ENCODE results near the gene CATSPERE. TPM values are rescaled to one million over a fixed set of nuclear protein-coding genes. Genes with fewer than 3 reads are reported as not detected.

CATSPERE gene, protein sequence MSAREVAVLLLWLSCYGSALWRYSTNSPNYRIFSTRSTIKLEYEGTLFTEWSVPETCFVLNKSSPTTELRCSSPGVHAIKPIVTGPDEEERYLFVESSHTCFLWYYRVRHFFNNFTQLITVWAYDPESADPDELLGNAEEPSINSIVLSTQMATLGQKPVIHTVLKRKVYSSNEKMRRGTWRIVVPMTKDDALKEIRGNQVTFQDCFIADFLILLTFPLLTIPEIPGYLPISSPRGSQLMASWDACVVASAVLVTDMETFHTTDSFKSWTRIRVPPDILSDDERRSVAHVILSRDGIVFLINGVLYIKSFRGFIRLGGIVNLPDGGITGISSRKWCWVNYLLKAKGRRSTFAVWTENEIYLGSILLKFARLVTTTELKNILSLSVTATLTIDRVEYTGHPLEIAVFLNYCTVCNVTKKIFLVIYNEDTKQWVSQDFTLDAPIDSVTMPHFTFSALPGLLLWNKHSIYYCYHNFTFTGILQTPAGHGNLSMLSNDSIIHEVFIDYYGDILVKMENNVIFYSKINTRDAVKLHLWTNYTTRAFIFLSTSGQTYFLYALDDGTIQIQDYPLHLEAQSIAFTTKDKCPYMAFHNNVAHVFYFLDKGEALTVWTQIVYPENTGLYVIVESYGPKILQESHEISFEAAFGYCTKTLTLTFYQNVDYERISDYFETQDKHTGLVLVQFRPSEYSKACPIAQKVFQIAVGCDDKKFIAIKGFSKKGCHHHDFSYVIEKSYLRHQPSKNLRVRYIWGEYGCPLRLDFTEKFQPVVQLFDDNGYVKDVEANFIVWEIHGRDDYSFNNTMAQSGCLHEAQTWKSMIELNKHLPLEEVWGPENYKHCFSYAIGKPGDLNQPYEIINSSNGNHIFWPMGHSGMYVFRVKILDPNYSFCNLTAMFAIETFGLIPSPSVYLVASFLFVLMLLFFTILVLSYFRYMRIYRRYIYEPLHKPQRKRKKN
- total RNA-seq, result 0.91 and 1.1 TPM in 2 replicates

DNA sequence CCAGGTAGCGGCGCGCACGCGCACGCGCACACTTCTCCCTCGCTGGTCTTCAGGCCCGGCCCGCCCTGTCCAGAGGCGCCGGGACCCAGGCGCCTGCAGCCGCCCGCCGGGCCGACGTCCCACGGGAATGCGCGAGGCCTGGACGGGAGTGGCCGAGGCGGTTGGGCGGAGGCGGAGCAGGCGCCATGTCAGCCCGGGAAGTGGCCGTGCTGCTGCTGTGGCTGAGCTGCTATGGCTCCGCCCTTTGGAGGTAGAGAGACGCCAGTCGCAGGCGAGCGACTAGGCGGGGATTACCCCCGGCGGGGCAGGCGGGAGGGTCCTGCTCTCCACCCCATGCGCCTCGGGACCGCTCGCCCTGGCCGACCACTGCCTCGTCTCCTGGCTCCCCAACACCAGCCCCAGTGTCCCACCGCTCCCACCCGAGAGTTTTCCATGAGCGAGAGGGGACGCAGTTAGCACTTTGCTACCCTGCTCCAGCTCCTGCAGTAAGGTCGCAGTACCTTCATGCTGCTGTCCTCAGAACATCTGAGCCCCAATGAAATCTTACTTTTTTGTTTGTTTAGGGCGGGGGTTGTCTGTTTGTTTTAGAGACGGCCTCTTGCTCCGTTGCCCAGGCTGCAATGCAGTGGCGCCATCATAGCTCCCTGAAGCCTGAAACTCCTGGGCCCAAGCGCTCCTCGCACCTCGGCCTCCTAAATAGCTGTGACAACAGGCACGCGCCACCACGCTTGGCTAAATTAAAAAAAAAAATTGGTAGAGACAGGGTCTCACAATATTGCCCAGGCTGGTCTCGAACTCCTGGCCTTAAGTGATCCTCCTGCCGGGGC, at the start of gene CATSPERE:
CATSPERE (plus strand) TSS at position 29 of the 827 bp plus-strand sequence; CDS start at position 186, 157 bp downstream.
- H3K4me3 Mint-ChIP-seq, result peak within 1 kb of the TSS; percentile 86
- H3K27me3 Mint-ChIP-seq, result no peaks in the 10 kb centered on the region

DNA sequence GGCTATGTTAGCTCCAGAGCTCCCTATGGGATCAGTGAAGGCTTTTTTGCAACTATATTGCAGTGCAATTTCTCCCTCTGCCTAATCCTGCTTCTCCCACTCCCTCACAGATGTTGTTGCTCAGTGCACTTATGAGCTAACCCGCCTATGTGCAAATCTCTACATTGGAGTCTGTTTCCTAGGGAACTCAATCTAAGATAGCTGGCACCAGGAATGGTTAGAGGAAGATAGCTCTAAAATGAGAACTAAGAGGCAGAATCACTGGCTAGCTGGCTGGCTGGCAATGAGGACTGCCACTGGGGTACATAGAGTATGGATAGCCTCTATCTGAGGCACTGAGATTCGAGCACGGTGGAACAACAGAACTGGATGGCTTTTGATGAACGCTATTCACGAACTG, 48.9 kb upstream of the CATSPERE start:
- POLR2A ChIA-PET, result no interaction called here
- no peak overlapping the region for H3K27ac Mint-ChIP-seq

More for the DNA sequence above, at the start of gene CATSPERE:
- peak; percentile 97 for ATAC-seq (ENCODE audit: low read depth)
- ChIA-PET CTCF (interaction anchor here (0.7 kb wide), 1 partner anchor 12 kb away, joined by 3 read pairs; no protein-coding TSS in a partner anchor), POLR2A (interaction anchor here (0.6 to 2.2 kb wide), 6 partner anchors 10 to 403 kb away, joined by 3 to 12 read pairs (median 6); partner anchors contain the start of genes ADSS2, COX20, DESI2 and HNRNPU)
- TF ChIP-seq, protein P1, sequence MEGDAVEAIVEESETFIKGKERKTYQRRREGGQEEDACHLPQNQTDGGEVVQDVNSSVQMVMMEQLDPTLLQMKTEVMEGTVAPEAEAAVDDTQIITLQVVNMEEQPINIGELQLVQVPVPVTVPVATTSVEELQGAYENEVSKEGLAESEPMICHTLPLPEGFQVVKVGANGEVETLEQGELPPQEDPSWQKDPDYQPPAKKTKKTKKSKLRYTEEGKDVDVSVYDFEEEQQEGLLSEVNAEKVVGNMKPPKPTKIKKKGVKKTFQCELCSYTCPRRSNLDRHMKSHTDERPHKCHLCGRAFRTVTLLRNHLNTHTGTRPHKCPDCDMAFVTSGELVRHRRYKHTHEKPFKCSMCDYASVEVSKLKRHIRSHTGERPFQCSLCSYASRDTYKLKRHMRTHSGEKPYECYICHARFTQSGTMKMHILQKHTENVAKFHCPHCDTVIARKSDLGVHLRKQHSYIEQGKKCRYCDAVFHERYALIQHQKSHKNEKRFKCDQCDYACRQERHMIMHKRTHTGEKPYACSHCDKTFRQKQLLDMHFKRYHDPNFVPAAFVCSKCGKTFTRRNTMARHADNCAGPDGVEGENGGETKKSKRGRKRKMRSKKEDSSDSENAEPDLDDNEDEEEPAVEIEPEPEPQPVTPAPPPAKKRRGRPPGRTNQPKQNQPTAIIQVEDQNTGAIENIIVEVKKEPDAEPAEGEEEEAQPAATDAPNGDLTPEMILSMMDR (IDR thresholded peaks at IDR 0.05), result no peak
- Mint-ChIP-seq H3K27ac (peak within 1 kb of the TSS; percentile 78), H3K9me3 (no peaks in the 10 kb centered on the region), H3K36me3 (ENCODE audit: low read depth) (no peaks in the 10 kb centered on the region), H3K4me1 (peaks cover 15% of the 10 kb centered on the region)
- DNase-seq, result peak; percentile 79
- intact Hi-C loops (cut with micrococcal nuclease), result loop anchor here (1.0 to 5.0 kb wide), 2 partner anchors 9 to 271 kb away; a partner anchor contains a TSS

DNA sequence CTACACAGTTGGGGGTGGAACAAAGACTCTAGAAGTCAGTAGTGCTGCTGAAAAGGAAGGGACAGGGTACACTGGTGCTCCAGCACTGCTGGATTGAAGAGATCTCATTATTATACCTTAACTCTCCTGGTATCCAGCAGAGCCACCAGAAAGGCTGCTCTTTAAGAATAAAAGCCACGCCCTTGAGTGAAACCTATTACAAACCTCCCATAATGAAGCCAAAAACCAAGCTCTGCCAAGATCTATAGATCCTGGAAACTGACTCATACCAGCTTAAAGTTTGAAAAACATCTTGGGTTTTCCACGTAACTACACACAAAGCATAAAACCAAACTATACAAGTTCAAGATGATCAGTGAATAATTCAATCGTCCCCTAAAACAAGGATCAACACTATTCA, 47.3 kb upstream of the CATSPERE start:
- Mint-ChIP-seq H3K36me3 (ENCODE audit: low read depth) (peaks cover 96% of the 10 kb centered on the region), H3K27ac (no peak overlapping the region), H3K27me3 (no peaks in the 10 kb centered on the region), H3K4me1 (no peaks in the 10 kb centered on the region), H3K4me3 (no peak overlapping the region), H3K9me3 (no peaks in the 10 kb centered on the region)
- TF ChIP-seq, protein P1 (IDR thresholded peaks at IDR 0.05), result no peak
- ATAC-seq (ENCODE audit: low read depth) (no peak), DNase-seq (no peak)
- ChIA-PET POLR2A (no interaction called here), CTCF (no interaction called here)
- intact Hi-C loops (cut with micrococcal nuclease), result no loop called here

More for the DNA sequence above, 48.9 kb upstream of the CATSPERE start:
- intact Hi-C loops (cut with micrococcal nuclease), result no loop called here
- no peaks in the 10 kb centered on the region for H3K9me3 Mint-ChIP-seq
- no peak for ATAC-seq (ENCODE audit: low read depth)
- no peaks in the 10 kb centered on the region for H3K27me3 Mint-ChIP-seq
- DNase-seq, result no peak
- H3K36me3 Mint-ChIP-seq (ENCODE audit: low read depth), result peaks cover 98% of the 10 kb centered on the region
- TF ChIP-seq, protein P1 (IDR thresholded peaks at IDR 0.05), result no peak
- H3K4me3 Mint-ChIP-seq, result no peak overlapping the region
- CTCF ChIA-PET, result no interaction called here
- no peaks in the 10 kb centered on the region for H3K4me1 Mint-ChIP-seq

DNA sequence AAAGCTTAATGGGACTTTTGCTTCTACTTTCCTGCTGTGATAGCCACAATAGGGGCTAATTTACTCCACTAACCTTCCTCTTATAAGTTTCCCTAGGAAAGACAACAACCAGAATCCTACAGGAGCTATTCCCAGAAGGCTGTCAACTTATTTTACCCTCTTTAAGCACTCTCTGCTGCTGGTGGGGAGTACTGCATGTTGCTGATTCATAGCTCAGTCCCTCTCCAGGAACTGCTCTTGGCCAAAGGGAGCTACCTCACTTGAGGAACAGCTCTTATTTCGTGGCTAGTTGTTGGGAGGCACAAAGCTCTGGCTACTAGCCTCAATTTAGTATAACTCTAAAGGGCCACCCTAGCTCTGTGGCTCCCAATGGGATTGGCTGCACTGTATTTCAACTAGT, 46.5 kb upstream of the CATSPERE start:
- ChIA-PET POLR2A (interaction anchor here (0.6 kb wide), 1 partner anchor 32 kb away, joined by 7 read pairs; no protein-coding TSS in a partner anchor), CTCF (no interaction called here)

More for the DNA sequence above, 46.5 kb upstream of the CATSPERE start:
- H3K27ac Mint-ChIP-seq, result no peak overlapping the region
- DNase-seq, result no peak
- no peak overlapping the region for H3K4me3 Mint-ChIP-seq
- intact Hi-C loops (cut with micrococcal nuclease), result no loop called here
- H3K4me1 Mint-ChIP-seq, result no peaks in the 10 kb centered on the region
- peaks cover 95% of the 10 kb centered on the region for H3K36me3 Mint-ChIP-seq (ENCODE audit: low read depth)
- H3K27me3 Mint-ChIP-seq, result no peaks in the 10 kb centered on the region
- no peaks in the 10 kb centered on the region for H3K9me3 Mint-ChIP-seq
- TF ChIP-seq, protein P1 (IDR thresholded peaks at IDR 0.05), result no peak
- no peak for ATAC-seq (ENCODE audit: low read depth)

Measured in activated B cell treated with CpG ODN at 0.5 μM for 24 hours (primary cell).